WERI-Rb-1 (cell line): Measurements from ENCODE around the gene HERC4.
"Not testable (repeated sequence)": the region's sequence is repeated elsewhere in the genome, so short reads cannot be mapped to it uniquely, and the experiment has no call there.

Experiments
- DNase-seq: peaks from one replicate; pipeline ENCODE4 v3.0.0-alpha.2; 2020
- H3K27ac ChIP-seq: fragments of 250-450 bp; sonication (Bioruptor Pico); 2 replicates; pipeline ENCODE4 v1.5.1; 2020; ENCODE audit warnings: mild to moderate bottlenecking, moderate library complexity
- H3K27me3 ChIP-seq: fragments of 250-450 bp; sonication (Bioruptor Pico); 2 replicates; pipeline ENCODE4 v1.5.1; 2021; ENCODE audit warnings: mild to moderate bottlenecking, low read depth, moderate library complexity; ENCODE audit not compliant: insufficient read depth, severe bottlenecking
- H3K36me3 ChIP-seq: fragments of 250-450 bp; sonication (Bioruptor Pico); 2 replicates; pipeline ENCODE4 v1.5.1; 2020; ENCODE audit warnings: mild to moderate bottlenecking, moderate library complexity
- H3K4me3 ChIP-seq: 2 replicates; pipeline ENCODE4 v1.5.1; 2011; ENCODE audit warnings: low read depth, mild to moderate bottlenecking, control low read depth, low read length
- H3K9me3 ChIP-seq: fragments of 250-450 bp; sonication (Bioruptor Pico); 2 replicates; pipeline ENCODE4 v1.5.1; 2021; ENCODE audit warnings: mild to moderate bottlenecking, moderate library complexity; ENCODE audit not compliant: severe bottlenecking
- TF ChIP-seq, protein P1 (sequence below): IDR thresholded peaks from 2 replicates; pipeline ENCODE4 v1.5.1; 2011; ENCODE audit warnings: low read depth, mild to moderate bottlenecking, control low read depth, inconsistent platforms, low read length

The HERC4 gene

DNA sequence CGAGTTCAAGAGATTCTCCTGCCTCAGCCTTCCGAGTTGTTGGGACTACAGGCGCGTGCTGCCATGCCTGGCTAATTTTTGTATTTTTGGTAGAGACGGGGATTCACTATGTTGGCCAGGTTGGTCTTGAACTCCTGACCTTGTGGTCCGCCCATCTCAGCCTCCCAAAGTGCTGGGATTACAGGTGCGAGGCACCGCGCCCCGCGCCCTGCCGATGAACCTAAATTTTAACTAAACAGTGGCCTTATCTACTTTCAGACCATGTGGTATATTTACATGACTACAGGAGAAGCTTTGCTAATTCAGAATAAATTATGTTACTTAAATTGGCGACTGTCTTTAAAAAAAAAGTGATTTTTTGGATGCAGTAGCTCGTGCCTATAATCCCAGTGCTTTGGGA, 181.4 kb downstream of the HERC4 start:
- DNase-seq, result no peak
- H3K4me3 ChIP-seq, result no peak overlapping the region
- TF ChIP-seq, protein P1, sequence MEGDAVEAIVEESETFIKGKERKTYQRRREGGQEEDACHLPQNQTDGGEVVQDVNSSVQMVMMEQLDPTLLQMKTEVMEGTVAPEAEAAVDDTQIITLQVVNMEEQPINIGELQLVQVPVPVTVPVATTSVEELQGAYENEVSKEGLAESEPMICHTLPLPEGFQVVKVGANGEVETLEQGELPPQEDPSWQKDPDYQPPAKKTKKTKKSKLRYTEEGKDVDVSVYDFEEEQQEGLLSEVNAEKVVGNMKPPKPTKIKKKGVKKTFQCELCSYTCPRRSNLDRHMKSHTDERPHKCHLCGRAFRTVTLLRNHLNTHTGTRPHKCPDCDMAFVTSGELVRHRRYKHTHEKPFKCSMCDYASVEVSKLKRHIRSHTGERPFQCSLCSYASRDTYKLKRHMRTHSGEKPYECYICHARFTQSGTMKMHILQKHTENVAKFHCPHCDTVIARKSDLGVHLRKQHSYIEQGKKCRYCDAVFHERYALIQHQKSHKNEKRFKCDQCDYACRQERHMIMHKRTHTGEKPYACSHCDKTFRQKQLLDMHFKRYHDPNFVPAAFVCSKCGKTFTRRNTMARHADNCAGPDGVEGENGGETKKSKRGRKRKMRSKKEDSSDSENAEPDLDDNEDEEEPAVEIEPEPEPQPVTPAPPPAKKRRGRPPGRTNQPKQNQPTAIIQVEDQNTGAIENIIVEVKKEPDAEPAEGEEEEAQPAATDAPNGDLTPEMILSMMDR, result no peak
- H3K9me3 ChIP-seq, result no peaks in the 10 kb centered on the region
- H3K27ac ChIP-seq, result no peak overlapping the region
- no peaks in the 10 kb centered on the region for H3K27me3 ChIP-seq
- H3K36me3 ChIP-seq, result peaks cover 76% of the 10 kb centered on the region

DNA sequence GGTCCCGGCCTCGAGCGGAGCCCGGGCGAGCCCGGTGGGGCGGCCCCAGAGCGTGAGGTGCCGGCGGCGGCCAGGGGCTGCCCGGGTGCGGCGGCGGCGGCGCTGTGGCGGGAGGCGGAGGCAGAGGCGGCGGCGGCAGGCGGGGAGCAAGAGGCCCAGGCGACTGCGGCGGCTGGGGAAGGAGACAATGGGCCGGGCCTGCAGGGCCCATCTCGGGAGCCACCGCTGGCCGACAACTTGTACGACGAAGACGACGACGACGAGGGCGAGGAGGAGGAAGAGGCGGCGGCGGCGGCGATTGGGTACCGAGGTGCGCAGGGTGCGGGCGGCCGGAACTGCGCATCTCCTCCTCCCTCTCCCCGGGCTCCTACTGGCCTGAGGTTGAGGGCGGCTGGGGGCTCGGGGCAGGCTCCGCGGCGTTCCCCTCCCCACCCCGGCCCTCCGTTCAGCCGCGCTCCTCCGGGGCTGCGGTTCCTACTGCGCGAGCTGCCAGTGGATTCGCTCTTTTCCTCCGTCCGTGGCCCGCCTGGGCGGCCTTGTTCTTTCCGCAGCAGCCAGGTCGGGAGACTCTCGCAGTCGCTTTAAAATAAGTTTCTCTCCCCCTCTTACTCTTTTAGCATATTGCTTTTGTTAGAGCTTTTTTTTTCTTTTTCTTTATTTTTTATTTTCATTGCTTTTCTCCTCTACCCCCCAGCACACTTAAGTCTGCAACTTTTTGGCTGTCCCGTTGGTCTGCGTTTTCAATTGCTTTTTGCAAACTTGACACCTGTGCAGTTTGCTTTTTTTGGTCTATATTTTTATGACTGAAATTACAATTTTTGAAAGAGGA, 190.0 kb downstream of the HERC4 start:
- Histone ChIP-seq H3K36me3 (peaks cover 37% of the 10 kb centered on the region), H3K9me3 (no peaks in the 10 kb centered on the region), H3K27me3 (no peaks in the 10 kb centered on the region), H3K4me3 (peak overlapping the region; percentile 73), H3K27ac (peak overlapping the region; percentile 96)
- peak; percentile 79 for DNase-seq
- TF ChIP-seq, protein P1, result no peak

DNA sequence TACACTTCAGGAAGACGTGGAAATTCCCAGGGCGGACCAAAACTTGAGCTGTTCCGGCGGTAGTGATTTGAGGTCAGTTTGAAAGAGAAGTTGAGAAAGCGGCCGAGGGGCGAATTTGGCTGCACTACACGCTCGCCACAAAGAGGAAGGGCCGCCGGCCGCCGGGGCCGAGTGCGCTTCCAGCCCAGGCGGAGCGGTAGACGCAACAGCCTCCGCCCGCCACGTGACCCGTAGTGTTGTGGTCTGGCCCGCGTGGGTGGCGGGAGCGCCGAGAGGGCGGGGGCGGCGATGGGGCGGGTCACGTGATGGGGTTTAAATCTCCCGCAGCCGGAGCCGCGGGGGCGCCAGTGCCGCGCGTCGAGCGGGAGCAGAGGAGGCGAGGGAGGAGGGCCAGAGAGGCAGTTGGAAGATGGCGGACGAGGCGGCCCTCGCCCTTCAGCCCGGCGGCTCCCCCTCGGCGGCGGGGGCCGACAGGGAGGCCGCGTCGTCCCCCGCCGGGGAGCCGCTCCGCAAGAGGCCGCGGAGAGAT, 190.7 kb downstream of the HERC4 start, which contains the start of gene SIRT1:
Gene SIRT1, plus strand, starts transcription at position 344 of the 529 bp plus-strand sequence. Its CDS starts 66 bp downstream, at position 410.
- Histone ChIP-seq H3K27me3 (no peaks in the 10 kb centered on the region), H3K36me3 (peaks cover 30% of the 10 kb centered on the region), H3K27ac (peak within 1 kb of the TSS; percentile 96), H3K9me3 (no peaks in the 10 kb centered on the region), H3K4me3 (peak within 1 kb of the TSS; percentile 73)
- TF ChIP-seq, protein P1, result no peak
- DNase-seq, result peak; percentile 97

DNA sequence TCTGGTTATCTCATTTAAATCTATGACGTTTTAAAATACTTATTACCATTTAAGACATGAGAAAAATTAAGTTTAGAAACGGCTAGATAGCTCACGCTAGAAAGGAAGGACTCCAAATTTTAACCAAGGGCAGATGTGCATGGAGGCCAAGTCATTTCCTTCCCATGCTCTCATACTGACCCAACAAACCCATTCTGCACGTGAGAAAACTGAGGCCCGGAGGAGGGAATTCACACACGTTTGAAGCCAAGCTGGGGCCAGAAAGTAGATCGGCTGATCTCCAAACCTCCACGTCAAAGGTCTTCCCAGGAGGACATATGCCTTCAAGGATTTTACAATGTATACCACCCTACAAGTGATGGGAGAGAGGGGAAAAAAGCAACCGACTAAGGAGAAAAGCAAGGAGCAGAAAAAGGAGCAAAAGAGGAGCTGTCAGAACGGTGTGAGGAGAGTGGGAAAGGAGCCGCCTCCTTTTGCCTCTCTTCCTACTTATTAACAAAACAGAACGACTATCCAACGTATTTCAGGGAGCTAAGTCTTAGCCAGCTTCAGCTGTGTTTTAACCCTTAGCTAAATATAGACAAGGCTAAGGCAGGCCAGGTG, 191.3 kb downstream of the HERC4 start:
- H3K4me3 ChIP-seq, result peak overlapping the region; percentile 54
- no peaks in the 10 kb centered on the region for H3K9me3 ChIP-seq
- peaks cover 24% of the 10 kb centered on the region for H3K36me3 ChIP-seq
- peak overlapping the region; percentile 96 for H3K27ac ChIP-seq
- no peak for DNase-seq
- H3K27me3 ChIP-seq, result no peaks in the 10 kb centered on the region
- TF ChIP-seq, protein P1, result no peak

DNA sequence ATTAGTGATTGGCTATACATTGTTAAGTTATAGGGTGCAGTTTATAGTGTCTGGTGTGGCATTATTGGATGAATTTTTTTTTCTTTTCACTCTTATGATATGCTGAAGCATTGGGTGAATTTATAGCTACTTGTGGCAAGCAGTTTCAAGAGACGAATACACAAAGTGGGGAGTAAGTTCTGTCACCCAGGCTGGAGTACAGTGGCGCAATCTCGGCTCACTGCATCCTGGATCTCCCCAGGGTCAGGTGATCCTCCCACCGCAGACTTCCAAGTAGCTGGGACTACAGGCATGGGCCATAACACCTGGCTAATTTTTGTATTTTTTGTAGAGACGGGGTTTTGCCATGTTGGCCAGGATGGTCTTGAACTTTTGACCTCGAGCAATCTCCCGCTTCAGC, 196.9 kb downstream of the HERC4 start:
- TF ChIP-seq, protein P1, result no peak
- Histone ChIP-seq H3K36me3 (no peaks in the 10 kb centered on the region), H3K9me3 (no peaks in the 10 kb centered on the region), H3K27ac (no peak overlapping the region), H3K4me3 (no peak overlapping the region), H3K27me3 (no peaks in the 10 kb centered on the region)
- DNase-seq, result no peak

DNA sequence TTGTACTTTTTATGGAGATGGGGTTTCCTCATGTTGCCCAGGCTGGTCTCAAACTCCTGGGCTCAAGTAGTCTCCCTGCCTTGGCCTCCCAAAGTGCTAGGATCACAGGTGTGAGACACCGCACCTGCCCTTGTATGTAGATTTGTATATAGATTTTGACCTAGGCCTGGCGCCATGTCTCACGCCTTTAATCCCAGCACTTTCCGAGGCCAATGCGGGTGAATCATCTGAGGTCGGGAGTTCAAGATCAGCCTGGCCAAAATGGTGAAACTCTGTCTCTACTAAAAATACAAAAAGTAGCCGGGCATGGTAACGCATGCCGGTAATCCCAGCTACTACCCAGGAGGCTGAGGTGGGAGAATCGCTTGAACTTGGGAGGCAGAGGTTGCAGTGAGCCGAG, 197.7 kb downstream of the HERC4 start:
- not testable (repeated sequence) for H3K27me3 ChIP-seq, H3K4me3 ChIP-seq, H3K36me3 ChIP-seq, DNase-seq, H3K27ac ChIP-seq, H3K9me3 ChIP-seq
